HEK293 (cell line): Measurements from ENCODE around the gene BRD2.

Experiments
- GLIS2 ChIP-seq: fragments of 450-650 bp; formaldehyde crosslinking; IDR thresholded peaks from 2 replicates; pipeline ENCODE4 v1.5.1; 2016; ENCODE audit warnings: missing biosample characterization, missing genetic modification characterization
- HOXC10 ChIP-seq: sonication (generic); formaldehyde crosslinking; IDR thresholded peaks from 2 replicates; pipeline ENCODE4 v1.8.1; 2023; ENCODE audit warnings: mild to moderate bottlenecking, missing genetic modification reagents
- MEIS1 ChIP-seq: sonication (generic); formaldehyde crosslinking; IDR thresholded peaks from 2 replicates; pipeline ENCODE4 v1.8.1; 2022; ENCODE audit warnings: missing genetic modification reagents, mild to moderate bottlenecking, borderline replicate concordance
- MYNN ChIP-seq: fragments of 450-650 bp; formaldehyde crosslinking; IDR thresholded peaks from 2 replicates; pipeline ENCODE4 v1.5.1; 2016; ENCODE audit warnings: missing biosample characterization, missing genetic modification characterization, borderline replicate concordance
- SP3 ChIP-seq: fragments of 450-650 bp; formaldehyde crosslinking; IDR thresholded peaks from 2 replicates; pipeline ENCODE4 v1.5.1; 2016; ENCODE audit warnings: missing biosample characterization, missing genetic modification characterization
- YY1 ChIP-seq: fragments of 450-650 bp; formaldehyde crosslinking; IDR thresholded peaks from 2 replicates; pipeline ENCODE4 v1.5.1; 2018; ENCODE audit warnings: missing biosample characterization, missing genetic modification characterization
- ZBTB1 ChIP-seq: fragments of 450-650 bp; formaldehyde crosslinking; IDR thresholded peaks from 2 replicates; pipeline ENCODE4 v1.5.1; 2016; ENCODE audit warnings: missing biosample characterization, missing genetic modification characterization
- ZNF19 ChIP-seq: fragments of 450-650 bp; formaldehyde crosslinking; IDR thresholded peaks from 2 replicates; pipeline ENCODE4; 2016; ENCODE audit warnings: missing biosample characterization, missing genetic modification characterization, low read depth
- ZNF202 ChIP-seq: fragments of 450-650 bp; formaldehyde crosslinking; IDR thresholded peaks from 2 replicates; pipeline ENCODE4 v1.5.1; 2016; ENCODE audit warnings: missing biosample characterization, missing genetic modification characterization, borderline replicate concordance
- ZNF423 ChIP-seq: fragments of 450-650 bp; formaldehyde crosslinking; IDR thresholded peaks from 2 replicates; pipeline ENCODE4 v1.5.1; 2016; ENCODE audit warnings: missing biosample characterization, missing genetic modification characterization
- ZNF510 ChIP-seq: fragments of 450-650 bp; formaldehyde crosslinking; IDR thresholded peaks from 2 replicates; pipeline ENCODE4 v1.5.1; 2018; ENCODE audit warnings: mild to moderate bottlenecking, missing genetic modification characterization, missing biosample characterization; ENCODE audit not compliant: insufficient replicate concordance
- ZNF600 ChIP-seq: fragments of 450-650 bp; formaldehyde crosslinking; IDR thresholded peaks from 2 replicates; pipeline ENCODE4 v1.5.1; 2016; ENCODE audit warnings: missing biosample characterization, missing genetic modification characterization
- ZNF701 ChIP-seq: fragments of 450-650 bp; formaldehyde crosslinking; IDR thresholded peaks from 2 replicates; pipeline ENCODE4 v1.5.1; 2016; ENCODE audit warnings: missing biosample characterization, missing genetic modification characterization
- ZSCAN16 ChIP-seq: fragments of 450-650 bp; formaldehyde crosslinking; IDR thresholded peaks from 2 replicates; pipeline ENCODE4 v1.5.1; 2016; ENCODE audit warnings: missing biosample characterization, missing genetic modification characterization
- ZSCAN30 ChIP-seq: fragments of 450-650 bp; IDR thresholded peaks from 2 replicates; pipeline ENCODE4 v1.5.1; 2018; ENCODE audit warnings: missing biosample characterization, mild to moderate bottlenecking, missing genetic modification characterization, moderate library complexity
- TF ChIP-seq, protein P1 (sequence below): fragments of 450-650 bp; formaldehyde crosslinking; IDR thresholded peaks from 2 replicates; pipeline ENCODE4 v1.5.1; 2016; ENCODE audit warnings: missing biosample characterization, missing genetic modification characterization
- TF ChIP-seq, protein P2 (sequence below): fragments of 450-650 bp; formaldehyde crosslinking; IDR thresholded peaks from 2 replicates; pipeline ENCODE4 v1.5.0; 2017; ENCODE audit warnings: missing biosample characterization, missing genetic modification characterization, borderline replicate concordance
- TF ChIP-seq, protein P3 (sequence below): fragments of 450-650 bp; formaldehyde crosslinking; IDR thresholded peaks from 2 replicates; pipeline ENCODE4 v1.5.1; 2016; ENCODE audit warnings: missing biosample characterization, missing genetic modification characterization
- TF ChIP-seq, protein P4 (sequence below): fragments of 450-650 bp; formaldehyde crosslinking; IDR thresholded peaks from 2 replicates; pipeline ENCODE4 v1.5.1; 2017; ENCODE audit warnings: missing biosample characterization, missing genetic modification characterization
- TF ChIP-seq, protein P5 (sequence below): fragments of 450-650 bp; formaldehyde crosslinking; IDR thresholded peaks from 2 replicates; pipeline ENCODE4 v1.5.1; 2017; ENCODE audit warnings: missing biosample characterization, missing genetic modification characterization
- TF ChIP-seq, protein P6 (sequence below): fragments of 450-650 bp; formaldehyde crosslinking; IDR thresholded peaks from 2 replicates; pipeline ENCODE4 v1.5.1; 2016; ENCODE audit warnings: missing biosample characterization, missing genetic modification characterization
- TF ChIP-seq, protein P7 (sequence below): fragments of 450-650 bp; formaldehyde crosslinking; IDR thresholded peaks from 2 replicates; pipeline ENCODE4 v1.5.1; 2016; ENCODE audit warnings: missing biosample characterization, missing genetic modification characterization
- TF ChIP-seq, protein P8 (sequence below): fragments of 450-650 bp; formaldehyde crosslinking; optimal IDR thresholded peaks from 2 replicates; pipeline ENCODE3; 2016; ENCODE audit warnings: missing biosample characterization, mild to moderate bottlenecking, missing genetic modification characterization

Gene BRD2

DNA sequence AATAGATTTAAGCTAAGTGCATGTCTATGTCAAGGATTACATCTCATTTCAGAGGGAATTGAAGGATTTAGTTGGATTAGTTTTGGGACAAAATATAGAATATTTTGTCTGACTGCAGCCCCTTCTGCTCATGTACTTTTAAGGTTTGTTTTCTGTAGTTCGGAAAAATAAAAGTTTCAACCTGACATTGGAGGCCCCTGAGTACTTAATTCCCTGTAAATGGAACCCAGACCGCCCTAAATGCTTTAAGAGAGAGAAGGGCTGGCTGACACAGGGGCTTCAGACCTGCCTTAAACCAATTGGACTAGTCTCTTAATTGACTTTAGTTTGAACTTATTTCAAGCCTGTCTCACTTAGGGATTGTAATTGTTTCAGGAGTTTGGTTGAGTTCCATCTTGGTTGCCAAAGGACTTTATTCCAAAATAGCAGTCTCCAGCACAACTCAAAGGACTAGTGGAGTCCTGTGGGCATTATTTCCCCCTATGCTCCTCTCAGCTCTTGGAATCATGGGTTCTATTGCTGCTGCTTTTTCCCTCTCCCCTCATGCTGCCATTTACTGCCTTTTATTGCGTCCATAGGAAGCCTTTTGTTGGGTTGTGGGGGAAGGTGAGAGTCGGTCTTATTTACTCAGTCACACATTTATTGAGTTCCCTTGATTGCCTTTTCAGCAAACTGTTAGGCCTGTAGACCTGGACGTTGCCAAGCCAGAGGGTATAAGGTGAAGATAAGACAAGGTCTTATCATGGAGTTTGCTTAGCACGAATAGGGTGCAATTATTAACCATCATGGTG, 14.5 kb downstream of the BRD2 start (continued):
- TF ChIP-seq, protein P1, sequence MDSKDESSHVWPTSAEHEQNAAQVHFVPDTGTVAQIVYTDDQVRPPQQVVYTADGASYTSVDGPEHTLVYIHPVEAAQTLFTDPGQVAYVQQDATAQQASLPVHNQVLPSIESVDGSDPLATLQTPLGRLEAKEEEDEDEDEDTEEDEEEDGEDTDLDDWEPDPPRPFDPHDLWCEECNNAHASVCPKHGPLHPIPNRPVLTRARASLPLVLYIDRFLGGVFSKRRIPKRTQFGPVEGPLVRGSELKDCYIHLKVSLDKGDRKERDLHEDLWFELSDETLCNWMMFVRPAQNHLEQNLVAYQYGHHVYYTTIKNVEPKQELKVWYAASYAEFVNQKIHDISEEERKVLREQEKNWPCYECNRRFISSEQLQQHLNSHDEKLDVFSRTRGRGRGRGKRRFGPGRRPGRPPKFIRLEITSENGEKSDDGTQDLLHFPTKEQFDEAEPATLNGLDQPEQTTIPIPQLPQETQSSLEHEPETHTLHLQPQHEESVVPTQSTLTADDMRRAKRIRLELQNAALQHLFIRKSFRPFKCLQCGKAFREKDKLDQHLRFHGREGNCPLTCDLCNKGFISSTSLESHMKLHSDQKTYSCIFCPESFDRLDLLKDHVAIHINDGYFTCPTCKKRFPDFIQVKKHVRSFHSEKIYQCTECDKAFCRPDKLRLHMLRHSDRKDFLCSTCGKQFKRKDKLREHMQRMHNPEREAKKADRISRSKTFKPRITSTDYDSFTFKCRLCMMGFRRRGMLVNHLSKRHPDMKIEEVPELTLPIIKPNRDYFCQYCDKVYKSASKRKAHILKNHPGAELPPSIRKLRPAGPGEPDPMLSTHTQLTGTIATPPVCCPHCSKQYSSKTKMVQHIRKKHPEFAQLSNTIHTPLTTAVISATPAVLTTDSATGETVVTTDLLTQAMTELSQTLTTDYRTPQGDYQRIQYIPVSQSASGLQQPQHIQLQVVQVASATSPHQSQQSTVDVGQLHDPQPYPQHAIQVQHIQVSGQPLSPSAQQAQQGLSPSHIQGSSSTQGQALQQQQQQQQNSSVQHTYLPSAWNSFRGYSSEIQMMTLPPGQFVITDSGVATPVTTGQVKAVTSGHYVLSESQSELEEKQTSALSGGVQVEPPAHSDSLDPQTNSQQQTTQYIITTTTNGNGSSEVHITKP (tag by site-specific recombination) = 0 out of 2 replicates have a peak, but pooled peaks have one; percentile 45
- TF ChIP-seq, protein P2, sequence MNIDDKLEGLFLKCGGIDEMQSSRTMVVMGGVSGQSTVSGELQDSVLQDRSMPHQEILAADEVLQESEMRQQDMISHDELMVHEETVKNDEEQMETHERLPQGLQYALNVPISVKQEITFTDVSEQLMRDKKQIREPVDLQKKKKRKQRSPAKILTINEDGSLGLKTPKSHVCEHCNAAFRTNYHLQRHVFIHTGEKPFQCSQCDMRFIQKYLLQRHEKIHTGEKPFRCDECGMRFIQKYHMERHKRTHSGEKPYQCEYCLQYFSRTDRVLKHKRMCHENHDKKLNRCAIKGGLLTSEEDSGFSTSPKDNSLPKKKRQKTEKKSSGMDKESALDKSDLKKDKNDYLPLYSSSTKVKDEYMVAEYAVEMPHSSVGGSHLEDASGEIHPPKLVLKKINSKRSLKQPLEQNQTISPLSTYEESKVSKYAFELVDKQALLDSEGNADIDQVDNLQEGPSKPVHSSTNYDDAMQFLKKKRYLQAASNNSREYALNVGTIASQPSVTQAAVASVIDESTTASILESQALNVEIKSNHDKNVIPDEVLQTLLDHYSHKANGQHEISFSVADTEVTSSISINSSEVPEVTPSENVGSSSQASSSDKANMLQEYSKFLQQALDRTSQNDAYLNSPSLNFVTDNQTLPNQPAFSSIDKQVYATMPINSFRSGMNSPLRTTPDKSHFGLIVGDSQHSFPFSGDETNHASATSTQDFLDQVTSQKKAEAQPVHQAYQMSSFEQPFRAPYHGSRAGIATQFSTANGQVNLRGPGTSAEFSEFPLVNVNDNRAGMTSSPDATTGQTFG (tag by site-specific recombination) = no peak
- TF ChIP-seq ZSCAN16 (tag by site-specific recombination) (peak; percentile 42; the same call in 1 of the 2 replicates), ZBTB1 (tag by site-specific recombination) (no peak), ZNF423 (tag by site-specific recombination) (no peak), ZSCAN30 (tag by site-specific recombination) (0 out of 2 replicates have a peak, but pooled peaks have one; percentile 47), SP3 (tag by site-specific recombination) (no peak), ZNF701 (tag by site-specific recombination) (no peak), ZNF510 (no peak), YY1 (tag by site-specific recombination) (no peak), MYNN (tag by site-specific recombination) (peak; percentile 98), ZNF19 (tag by site-specific recombination) (no peak), ZNF600 (tag by site-specific recombination) (peak; percentile 25; the same call in 1 of the 2 replicates), HOXC10 (no peak), GLIS2 (tag by site-specific recombination) (no peak), ZNF202 (tag by site-specific recombination) (no peak), MEIS1 (CRISPR knock-in tag) (no peak)
- TF ChIP-seq, protein P3, sequence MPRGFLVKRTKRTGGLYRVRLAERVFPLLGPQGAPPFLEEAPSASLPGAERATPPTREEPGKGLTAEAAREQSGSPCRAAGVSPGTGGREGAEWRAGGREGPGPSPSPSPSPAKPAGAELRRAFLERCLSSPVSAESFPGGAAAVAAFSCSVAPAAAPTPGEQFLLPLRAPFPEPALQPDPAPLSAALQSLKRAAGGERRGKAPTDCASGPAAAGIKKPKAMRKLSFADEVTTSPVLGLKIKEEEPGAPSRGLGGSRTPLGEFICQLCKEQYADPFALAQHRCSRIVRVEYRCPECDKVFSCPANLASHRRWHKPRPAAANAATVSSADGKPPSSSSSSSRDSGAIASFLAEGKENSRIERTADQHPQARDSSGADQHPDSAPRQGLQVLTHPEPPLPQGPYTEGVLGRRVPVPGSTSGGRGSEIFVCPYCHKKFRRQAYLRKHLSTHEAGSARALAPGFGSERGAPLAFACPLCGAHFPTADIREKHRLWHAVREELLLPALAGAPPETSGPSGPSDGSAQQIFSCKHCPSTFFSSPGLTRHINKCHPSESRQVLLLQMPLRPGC = no peak
- TF ChIP-seq, protein P4, sequence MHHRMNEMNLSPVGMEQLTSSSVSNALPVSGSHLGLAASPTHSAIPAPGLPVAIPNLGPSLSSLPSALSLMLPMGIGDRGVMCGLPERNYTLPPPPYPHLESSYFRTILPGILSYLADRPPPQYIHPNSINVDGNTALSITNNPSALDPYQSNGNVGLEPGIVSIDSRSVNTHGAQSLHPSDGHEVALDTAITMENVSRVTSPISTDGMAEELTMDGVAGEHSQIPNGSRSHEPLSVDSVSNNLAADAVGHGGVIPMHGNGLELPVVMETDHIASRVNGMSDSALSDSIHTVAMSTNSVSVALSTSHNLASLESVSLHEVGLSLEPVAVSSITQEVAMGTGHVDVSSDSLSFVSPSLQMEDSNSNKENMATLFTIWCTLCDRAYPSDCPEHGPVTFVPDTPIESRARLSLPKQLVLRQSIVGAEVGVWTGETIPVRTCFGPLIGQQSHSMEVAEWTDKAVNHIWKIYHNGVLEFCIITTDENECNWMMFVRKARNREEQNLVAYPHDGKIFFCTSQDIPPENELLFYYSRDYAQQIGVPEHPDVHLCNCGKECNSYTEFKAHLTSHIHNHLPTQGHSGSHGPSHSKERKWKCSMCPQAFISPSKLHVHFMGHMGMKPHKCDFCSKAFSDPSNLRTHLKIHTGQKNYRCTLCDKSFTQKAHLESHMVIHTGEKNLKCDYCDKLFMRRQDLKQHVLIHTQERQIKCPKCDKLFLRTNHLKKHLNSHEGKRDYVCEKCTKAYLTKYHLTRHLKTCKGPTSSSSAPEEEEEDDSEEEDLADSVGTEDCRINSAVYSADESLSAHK (tag by site-specific recombination) = no peak
- TF ChIP-seq, protein P5, sequence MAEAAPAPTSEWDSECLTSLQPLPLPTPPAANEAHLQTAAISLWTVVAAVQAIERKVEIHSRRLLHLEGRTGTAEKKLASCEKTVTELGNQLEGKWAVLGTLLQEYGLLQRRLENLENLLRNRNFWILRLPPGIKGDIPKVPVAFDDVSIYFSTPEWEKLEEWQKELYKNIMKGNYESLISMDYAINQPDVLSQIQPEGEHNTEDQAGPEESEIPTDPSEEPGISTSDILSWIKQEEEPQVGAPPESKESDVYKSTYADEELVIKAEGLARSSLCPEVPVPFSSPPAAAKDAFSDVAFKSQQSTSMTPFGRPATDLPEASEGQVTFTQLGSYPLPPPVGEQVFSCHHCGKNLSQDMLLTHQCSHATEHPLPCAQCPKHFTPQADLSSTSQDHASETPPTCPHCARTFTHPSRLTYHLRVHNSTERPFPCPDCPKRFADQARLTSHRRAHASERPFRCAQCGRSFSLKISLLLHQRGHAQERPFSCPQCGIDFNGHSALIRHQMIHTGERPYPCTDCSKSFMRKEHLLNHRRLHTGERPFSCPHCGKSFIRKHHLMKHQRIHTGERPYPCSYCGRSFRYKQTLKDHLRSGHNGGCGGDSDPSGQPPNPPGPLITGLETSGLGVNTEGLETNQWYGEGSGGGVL (tag by site-specific recombination) = 0 out of 2 replicates have a peak, but pooled peaks have one; percentile 36
- TF ChIP-seq, protein P6, sequence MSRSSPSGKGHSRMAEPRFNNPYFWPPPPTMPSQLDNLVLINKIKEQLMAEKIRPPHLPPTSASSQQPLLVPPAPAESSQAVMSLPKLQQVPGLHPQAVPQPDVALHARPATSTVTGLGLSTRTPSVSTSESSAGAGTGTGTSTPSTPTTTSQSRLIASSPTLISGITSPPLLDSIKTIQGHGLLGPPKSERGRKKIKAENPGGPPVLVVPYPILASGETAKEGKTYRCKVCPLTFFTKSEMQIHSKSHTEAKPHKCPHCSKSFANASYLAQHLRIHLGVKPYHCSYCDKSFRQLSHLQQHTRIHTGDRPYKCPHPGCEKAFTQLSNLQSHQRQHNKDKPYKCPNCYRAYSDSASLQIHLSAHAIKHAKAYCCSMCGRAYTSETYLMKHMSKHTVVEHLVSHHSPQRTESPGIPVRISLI (tag by site-specific recombination) = no peak
- TF ChIP-seq, protein P7, sequence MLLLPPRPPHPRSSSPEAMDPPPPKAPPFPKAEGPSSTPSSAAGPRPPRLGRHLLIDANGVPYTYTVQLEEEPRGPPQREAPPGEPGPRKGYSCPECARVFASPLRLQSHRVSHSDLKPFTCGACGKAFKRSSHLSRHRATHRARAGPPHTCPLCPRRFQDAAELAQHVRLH (tag by site-specific recombination) = no peak
- TF ChIP-seq, protein P8, sequence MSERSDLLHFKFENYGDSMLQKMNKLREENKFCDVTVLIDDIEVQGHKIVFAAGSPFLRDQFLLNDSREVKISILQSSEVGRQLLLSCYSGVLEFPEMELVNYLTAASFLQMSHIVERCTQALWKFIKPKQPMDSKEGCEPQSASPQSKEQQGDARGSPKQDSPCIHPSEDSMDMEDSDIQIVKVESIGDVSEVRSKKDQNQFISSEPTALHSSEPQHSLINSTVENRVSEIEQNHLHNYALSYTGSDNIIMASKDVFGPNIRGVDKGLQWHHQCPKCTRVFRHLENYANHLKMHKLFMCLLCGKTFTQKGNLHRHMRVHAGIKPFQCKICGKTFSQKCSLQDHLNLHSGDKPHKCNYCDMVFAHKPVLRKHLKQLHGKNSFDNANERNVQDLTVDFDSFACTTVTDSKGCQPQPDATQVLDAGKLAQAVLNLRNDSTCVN = no peak
